ENCODE data around the gene MAST3.

Gene MAST3

DNA sequence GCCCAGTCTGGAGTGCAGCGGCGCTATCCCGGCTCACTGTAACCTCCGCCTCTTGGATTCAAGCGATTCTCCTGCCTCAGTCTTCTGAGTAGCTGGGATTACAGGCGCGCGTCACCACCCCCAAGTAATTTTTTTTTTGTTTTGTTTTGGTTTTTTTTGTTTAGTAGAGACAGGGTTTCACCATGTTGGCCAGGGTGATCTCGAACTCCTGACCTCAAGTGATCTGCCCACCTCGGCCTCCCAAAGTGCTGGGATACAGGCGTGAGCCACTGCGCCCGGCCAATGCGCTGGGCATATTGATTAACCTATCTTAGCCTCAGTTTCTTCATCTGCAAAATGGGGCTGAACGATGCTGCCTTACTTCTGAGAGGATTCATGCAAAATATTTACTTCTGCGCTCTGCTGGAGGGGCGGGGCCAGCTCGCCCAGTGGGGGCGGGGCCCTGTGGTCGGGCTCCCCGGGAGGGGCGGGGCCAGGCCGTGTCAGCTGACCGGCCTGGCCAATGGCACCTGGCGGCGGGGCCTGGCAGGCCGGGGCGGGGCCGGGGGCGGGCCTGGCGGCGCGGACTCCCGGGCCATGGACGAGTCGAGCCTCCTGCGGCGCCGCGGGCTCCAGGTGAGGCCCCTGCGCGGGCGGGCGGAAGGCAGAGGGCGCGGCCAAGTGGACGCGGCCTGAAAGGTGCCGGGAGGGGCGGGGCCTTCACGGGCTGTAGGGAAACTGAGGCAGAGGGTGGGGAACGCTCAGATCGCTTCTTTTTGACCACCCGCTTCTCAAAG, at the start of gene MAST3:
Gene MAST3 (plus strand): TSS at position 562 of the 776 bp plus-strand sequence. CDS start 15 bp downstream, at position 577.
- Histone ChIP-seq H3K4me3 (replicated peaks; ENCODE audit: low read depth, low read length) (peak within 1 kb of the TSS; percentile 95), H3K27me3 (replicated peaks; ENCODE audit: control insufficient read depth, insufficient read depth, low read length) (no peaks in the 10 kb centered on the region)

GRCh38 chr19:18049385-18049784, 48.2 kb upstream of the MAST3 start:
- TF ChIP-seq, protein P1, sequence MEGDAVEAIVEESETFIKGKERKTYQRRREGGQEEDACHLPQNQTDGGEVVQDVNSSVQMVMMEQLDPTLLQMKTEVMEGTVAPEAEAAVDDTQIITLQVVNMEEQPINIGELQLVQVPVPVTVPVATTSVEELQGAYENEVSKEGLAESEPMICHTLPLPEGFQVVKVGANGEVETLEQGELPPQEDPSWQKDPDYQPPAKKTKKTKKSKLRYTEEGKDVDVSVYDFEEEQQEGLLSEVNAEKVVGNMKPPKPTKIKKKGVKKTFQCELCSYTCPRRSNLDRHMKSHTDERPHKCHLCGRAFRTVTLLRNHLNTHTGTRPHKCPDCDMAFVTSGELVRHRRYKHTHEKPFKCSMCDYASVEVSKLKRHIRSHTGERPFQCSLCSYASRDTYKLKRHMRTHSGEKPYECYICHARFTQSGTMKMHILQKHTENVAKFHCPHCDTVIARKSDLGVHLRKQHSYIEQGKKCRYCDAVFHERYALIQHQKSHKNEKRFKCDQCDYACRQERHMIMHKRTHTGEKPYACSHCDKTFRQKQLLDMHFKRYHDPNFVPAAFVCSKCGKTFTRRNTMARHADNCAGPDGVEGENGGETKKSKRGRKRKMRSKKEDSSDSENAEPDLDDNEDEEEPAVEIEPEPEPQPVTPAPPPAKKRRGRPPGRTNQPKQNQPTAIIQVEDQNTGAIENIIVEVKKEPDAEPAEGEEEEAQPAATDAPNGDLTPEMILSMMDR (IDR thresholded peaks at IDR 0.05; ENCODE audit: insufficient read depth, low read length, poor library complexity, severe bottlenecking): no peak
- Histone ChIP-seq H3K27me3 (replicated peaks; ENCODE audit: control insufficient read depth, insufficient read depth, low read length) (no peaks in the 10 kb centered on the region; the same call in 1 of the 2 replicates), H3K36me3 (ENCODE audit: control insufficient read depth, insufficient read depth, low read length) (no peaks in the 10 kb centered on the region), H3K4me3 (replicated peaks; ENCODE audit: low read depth, low read length) (no peak overlapping the region)
- DNase-seq (ENCODE audit: extremely low read depth, insufficient read length): no peak

More for the DNA sequence above, at the start of gene MAST3:
- peak; percentile 95 for DNase-seq (ENCODE audit: extremely low read depth, insufficient read length)
- no peaks in the 10 kb centered on the region; the same call in 1 of the 2 replicates for H3K36me3 ChIP-seq (ENCODE audit: control insufficient read depth, insufficient read depth, low read length)
- TF ChIP-seq, protein P1 (IDR thresholded peaks at IDR 0.05; ENCODE audit: insufficient read depth, low read length, poor library complexity, severe bottlenecking): no peak

DNA sequence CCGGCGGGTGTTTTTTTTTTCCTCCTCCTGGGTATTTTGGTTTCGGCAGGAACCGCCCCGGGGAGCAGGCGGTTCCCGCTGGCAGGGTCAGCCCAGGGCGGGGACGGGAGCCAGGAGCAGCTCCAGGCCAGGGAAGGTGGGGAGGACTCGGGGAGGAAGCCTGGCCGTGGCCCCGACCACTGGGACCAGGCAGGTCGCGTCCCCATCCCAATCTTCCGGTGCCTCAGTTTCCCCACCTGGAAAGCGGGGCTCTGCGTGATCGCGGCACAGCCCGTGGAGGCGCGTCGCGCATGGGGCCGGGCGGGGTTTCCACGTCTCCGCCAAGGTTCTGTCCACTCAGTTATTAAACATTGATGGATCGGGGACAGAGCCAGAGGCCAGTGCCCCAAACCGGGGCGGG, 45.7 kb upstream of the MAST3 start:
- no peak for DNase-seq (ENCODE audit: extremely low read depth, insufficient read length)
- no peaks in the 10 kb centered on the region for H3K36me3 ChIP-seq (ENCODE audit: control insufficient read depth, insufficient read depth, low read length)
- H3K4me3 ChIP-seq (replicated peaks; ENCODE audit: low read depth, low read length): no peak overlapping the region
- TF ChIP-seq, protein P1 (IDR thresholded peaks at IDR 0.05; ENCODE audit: insufficient read depth, low read length, poor library complexity, severe bottlenecking): no peak
- H3K27me3 ChIP-seq (replicated peaks; ENCODE audit: control insufficient read depth, insufficient read depth, low read length): no peaks in the 10 kb centered on the region; the same call in 1 of the 2 replicates

DNA sequence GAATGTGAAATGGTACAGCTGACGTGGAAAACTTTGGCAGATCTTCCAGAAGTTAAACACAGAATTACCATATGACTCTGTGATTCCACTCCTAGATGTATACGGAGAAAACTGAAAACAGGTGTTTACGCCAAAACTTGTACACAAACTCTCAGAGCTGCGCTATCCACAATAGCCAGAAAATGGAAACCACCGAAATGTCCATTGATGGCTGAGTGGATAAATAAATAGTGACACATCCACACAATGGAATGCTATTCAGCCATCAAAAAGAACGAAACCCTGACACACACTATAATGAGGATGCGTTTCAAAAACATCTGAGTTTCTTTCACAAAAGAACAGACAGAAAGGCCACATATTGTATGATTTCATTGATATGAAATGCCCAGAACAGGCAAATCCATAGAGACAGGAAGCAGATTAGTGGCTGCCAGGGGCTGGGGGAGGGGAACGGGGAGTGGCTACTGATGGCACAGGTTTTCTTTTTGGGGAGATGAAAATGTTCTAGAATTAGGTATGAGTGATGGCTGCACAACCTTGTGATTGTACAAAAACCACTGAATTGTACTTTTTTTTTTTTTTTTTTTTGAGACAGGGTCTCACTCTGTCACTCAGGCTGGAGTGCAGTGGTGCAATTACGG, 43.9 kb upstream of the MAST3 start:
- H3K4me3 ChIP-seq (replicated peaks; ENCODE audit: low read depth, low read length): no peak overlapping the region
- no peaks in the 10 kb centered on the region; the same call in 1 of the 2 replicates for H3K36me3 ChIP-seq (ENCODE audit: control insufficient read depth, insufficient read depth, low read length)
- TF ChIP-seq, protein P1 (IDR thresholded peaks at IDR 0.05; ENCODE audit: insufficient read depth, low read length, poor library complexity, severe bottlenecking): no peak
- DNase-seq (ENCODE audit: extremely low read depth, insufficient read length): no peak
- H3K27me3 ChIP-seq (replicated peaks; ENCODE audit: control insufficient read depth, insufficient read depth, low read length): no peaks in the 10 kb centered on the region; the same call in 1 of the 2 replicates

DNA sequence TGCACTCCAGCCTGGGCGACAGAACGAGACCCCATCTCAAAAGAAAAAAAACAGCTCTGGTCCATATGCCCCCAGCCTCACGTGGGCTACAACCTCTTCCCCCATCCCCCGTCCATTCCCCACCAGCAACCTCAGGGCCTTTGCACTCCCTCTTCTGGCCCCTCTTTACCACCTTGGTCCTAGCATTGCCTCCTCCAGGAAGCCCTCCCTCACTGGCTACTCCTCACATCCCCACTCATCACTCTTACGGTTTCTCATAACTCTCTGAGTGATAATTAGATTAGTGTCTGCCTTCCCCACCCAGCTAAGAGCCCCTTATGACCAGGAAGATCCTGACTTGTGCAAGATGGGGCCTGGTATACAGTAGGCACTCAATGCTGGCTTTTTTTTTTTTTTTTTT, 41.6 kb upstream of the MAST3 start:
- Histone ChIP-seq H3K36me3 (ENCODE audit: control insufficient read depth, insufficient read depth, low read length) (peaks cover 6% of the 10 kb centered on the region), H3K4me3 (replicated peaks; ENCODE audit: low read depth, low read length) (no peak overlapping the region), H3K27me3 (replicated peaks; ENCODE audit: control insufficient read depth, insufficient read depth, low read length) (no peaks in the 10 kb centered on the region)
- DNase-seq (ENCODE audit: extremely low read depth, insufficient read length): no peak
- TF ChIP-seq, protein P1 (IDR thresholded peaks at IDR 0.05; ENCODE audit: insufficient read depth, low read length, poor library complexity, severe bottlenecking): no peak
